Measurements from ENCODE around the gene FRS2.

The FRS2 gene

DNA sequence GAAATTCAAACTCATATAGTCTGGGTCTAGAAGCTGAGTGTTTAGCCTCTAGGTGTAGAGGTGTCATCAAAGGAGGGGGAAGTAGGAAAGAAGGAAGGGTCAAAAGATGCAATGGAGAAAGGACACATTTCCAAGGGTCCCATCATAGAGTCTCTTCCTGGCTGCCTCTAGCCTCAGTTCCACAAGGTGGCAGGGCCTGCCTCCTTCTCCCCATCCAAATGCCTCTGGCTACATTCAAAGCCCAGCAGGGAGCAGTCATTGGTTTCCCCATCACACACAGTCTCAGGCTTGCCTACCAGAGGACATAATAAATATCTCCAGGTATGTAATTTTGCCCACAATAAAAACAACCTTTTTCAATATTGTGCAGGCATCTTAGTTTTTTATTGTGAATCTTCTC lies 113.0 kb downstream of the FRS2 start:
- Histone ChIP-seq H3K79me2 (ENCODE audit: insufficient read depth, low read depth) (peaks cover 29% of the 10 kb centered on the region), H3K36me3 (ENCODE audit: insufficient read depth) (peaks cover 11% of the 10 kb centered on the region), H3K4me1 (ENCODE audit: low read depth, poor library complexity, severe bottlenecking) (peaks cover 28% of the 10 kb centered on the region), H3K4me3 (IDR thresholded peaks at IDR 0.05; ENCODE audit: insufficient read depth, low read depth, low read length) (no peak overlapping the region), H2AFZ (ENCODE audit: low read depth) (no peak overlapping the region), H4K20me1 (ENCODE audit: insufficient read depth) (no peaks in the 10 kb centered on the region), H3K9ac (no peak overlapping the region), H3K4me2 (no peak overlapping the region), H3K27ac (no peak overlapping the region), H3K27me3 (ENCODE audit: insufficient read depth, low read depth) (no peaks in the 10 kb centered on the region)
- TF ChIP-seq, protein P1, sequence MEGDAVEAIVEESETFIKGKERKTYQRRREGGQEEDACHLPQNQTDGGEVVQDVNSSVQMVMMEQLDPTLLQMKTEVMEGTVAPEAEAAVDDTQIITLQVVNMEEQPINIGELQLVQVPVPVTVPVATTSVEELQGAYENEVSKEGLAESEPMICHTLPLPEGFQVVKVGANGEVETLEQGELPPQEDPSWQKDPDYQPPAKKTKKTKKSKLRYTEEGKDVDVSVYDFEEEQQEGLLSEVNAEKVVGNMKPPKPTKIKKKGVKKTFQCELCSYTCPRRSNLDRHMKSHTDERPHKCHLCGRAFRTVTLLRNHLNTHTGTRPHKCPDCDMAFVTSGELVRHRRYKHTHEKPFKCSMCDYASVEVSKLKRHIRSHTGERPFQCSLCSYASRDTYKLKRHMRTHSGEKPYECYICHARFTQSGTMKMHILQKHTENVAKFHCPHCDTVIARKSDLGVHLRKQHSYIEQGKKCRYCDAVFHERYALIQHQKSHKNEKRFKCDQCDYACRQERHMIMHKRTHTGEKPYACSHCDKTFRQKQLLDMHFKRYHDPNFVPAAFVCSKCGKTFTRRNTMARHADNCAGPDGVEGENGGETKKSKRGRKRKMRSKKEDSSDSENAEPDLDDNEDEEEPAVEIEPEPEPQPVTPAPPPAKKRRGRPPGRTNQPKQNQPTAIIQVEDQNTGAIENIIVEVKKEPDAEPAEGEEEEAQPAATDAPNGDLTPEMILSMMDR (conservative IDR thresholded peaks at IDR 0.05; ENCODE audit: low read depth, low read length) = no peak

DNA sequence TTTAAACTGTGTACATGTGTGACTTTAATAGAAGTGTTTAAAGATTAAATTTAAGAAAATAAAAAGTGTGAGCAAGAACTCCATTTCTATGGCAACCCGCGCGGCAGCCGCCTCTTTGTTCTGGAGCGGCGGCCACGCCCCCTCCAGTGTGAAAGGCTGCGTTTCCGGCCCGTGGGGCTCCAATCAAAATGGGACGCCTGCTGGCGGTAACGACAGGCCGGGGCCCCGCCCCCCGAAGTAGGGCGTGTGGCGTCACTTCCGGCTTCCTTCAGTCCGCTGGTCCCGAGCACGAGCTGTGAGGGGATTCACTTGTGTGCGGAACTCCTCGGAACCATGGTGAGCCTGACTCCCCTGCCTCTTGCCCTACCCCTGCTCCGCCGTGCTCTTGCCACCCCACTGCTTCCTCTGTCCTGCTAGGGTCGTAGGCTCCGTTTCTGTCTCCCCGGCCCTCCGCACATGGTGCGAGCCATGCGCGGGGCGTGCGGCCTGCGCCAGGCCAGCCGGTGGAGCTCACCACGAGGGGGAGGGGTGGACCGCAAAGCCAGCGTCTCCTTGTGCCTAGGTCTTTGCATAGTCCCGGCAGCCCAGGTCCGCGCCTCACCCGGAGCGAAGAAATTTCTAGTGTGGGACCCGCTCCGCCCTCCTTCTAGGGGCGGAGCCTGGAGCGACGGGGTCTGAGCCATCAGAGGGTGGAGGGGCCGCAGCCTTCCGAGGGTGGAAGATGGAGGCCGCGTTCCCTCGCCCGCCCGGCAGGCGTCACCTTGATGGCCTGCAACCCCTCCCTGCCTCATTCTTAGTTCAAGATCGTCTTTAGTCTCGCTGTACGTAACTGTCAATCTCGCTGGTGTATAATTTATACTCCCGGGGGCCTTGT lies 115.2 kb downstream of the FRS2 start, which contains the start of gene CCT2:
CCT2 (plus strand) TSS at position 271 of the 874 bp plus-strand sequence; CDS start at position 334, 63 bp downstream.
- Histone ChIP-seq H3K79me2 (ENCODE audit: insufficient read depth, low read depth) (peaks cover 41% of the 10 kb centered on the region), H3K27ac (peak within 1 kb of the TSS; percentile 82), H3K27me3 (ENCODE audit: insufficient read depth, low read depth) (no peaks in the 10 kb centered on the region), H4K20me1 (ENCODE audit: insufficient read depth) (no peaks in the 10 kb centered on the region), H3K36me3 (ENCODE audit: insufficient read depth) (peaks cover 33% of the 10 kb centered on the region), H3K4me3 (IDR thresholded peaks at IDR 0.05; ENCODE audit: insufficient read depth, low read depth, low read length) (peak within 1 kb of the TSS; percentile 77), H3K4me1 (ENCODE audit: low read depth, poor library complexity, severe bottlenecking) (peaks cover 37% of the 10 kb centered on the region), H3K4me2 (peak within 1 kb of the TSS; percentile 96), H2AFZ (ENCODE audit: low read depth) (peak within 1 kb of the TSS; percentile 81), H3K9ac (peak within 1 kb of the TSS; percentile 96)
- TF ChIP-seq, protein P1 (conservative IDR thresholded peaks at IDR 0.05; ENCODE audit: low read depth, low read length) = peak; percentile 49; the same call in 1 of the 2 replicates

DNA sequence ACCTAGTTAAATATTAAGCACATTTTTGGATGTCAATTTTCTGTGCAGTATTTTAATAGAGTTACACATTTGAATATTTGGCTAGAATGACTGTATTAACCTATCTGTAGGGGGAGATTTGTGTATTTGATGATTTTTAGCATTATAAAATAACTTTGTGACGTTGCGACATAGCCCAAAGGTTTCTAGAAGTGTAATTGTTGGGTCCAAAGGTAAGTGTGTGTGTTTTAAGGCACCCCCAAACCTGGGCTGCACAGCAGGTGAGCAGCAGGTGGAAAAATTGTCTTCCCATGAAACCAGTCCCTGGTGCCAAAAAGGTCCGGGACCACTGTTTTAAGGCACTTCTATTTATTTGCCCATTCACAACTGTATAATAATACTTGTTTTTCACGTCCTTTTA lies 118.3 kb downstream of the FRS2 start:
- Histone ChIP-seq H3K36me3 (ENCODE audit: insufficient read depth) (peaks cover 60% of the 10 kb centered on the region), H4K20me1 (ENCODE audit: insufficient read depth) (no peaks in the 10 kb centered on the region), H3K79me2 (ENCODE audit: insufficient read depth, low read depth) (peaks cover 55% of the 10 kb centered on the region), H3K4me1 (ENCODE audit: low read depth, poor library complexity, severe bottlenecking) (peaks cover 37% of the 10 kb centered on the region), H3K4me3 (IDR thresholded peaks at IDR 0.05; ENCODE audit: insufficient read depth, low read depth, low read length) (no peak overlapping the region), H3K4me2 (no peak overlapping the region), H2AFZ (ENCODE audit: low read depth) (no peak overlapping the region), H3K27ac (no peak overlapping the region), H3K9ac (no peak overlapping the region), H3K27me3 (ENCODE audit: insufficient read depth, low read depth) (no peaks in the 10 kb centered on the region)
- TF ChIP-seq, protein P1 (conservative IDR thresholded peaks at IDR 0.05; ENCODE audit: low read depth, low read length) = no peak

DNA sequence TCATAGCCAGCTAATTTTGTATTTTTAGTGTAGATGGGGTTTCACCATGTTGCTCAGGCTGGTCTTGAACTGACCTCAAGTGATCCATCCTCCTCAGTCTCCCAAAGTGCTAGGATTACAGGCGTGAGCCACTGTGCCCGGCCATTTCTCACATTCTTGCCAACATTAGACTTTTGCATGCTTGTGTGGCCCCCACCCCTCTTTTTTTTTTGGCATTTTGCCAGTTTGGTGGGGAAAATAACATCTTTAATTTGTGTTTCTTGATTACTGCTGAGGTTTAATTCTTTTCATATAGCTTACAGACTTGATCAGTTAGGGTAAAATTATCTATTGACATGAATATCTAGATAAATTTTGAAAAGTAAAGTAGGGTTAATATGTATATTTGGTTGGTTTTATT lies 118.9 kb downstream of the FRS2 start:
- Histone ChIP-seq H2AFZ (ENCODE audit: low read depth) (no peak overlapping the region), H3K36me3 (ENCODE audit: insufficient read depth) (peaks cover 65% of the 10 kb centered on the region), H3K4me1 (ENCODE audit: low read depth, poor library complexity, severe bottlenecking) (peaks cover 37% of the 10 kb centered on the region), H4K20me1 (ENCODE audit: insufficient read depth) (no peaks in the 10 kb centered on the region), H3K4me3 (IDR thresholded peaks at IDR 0.05; ENCODE audit: insufficient read depth, low read depth, low read length) (no peak overlapping the region), H3K27me3 (ENCODE audit: insufficient read depth, low read depth) (no peaks in the 10 kb centered on the region), H3K4me2 (no peak overlapping the region), H3K27ac (no peak overlapping the region), H3K79me2 (ENCODE audit: insufficient read depth, low read depth) (peaks cover 61% of the 10 kb centered on the region), H3K9ac (no peak overlapping the region)
- TF ChIP-seq, protein P1 (conservative IDR thresholded peaks at IDR 0.05; ENCODE audit: low read depth, low read length) = no peak

All from KMS-11 (cell line).